Measurements from ENCODE around the gene SAMD9L. TPM values are rescaled to one million over a fixed set of nuclear protein-coding genes. Genes with fewer than 3 reads are reported as not detected.

Gene SAMD9L
- polyA plus RNA-seq, 1 of the 3 experiments (the other 2 are of a cell fraction) = 1.8 TPM

DNA sequence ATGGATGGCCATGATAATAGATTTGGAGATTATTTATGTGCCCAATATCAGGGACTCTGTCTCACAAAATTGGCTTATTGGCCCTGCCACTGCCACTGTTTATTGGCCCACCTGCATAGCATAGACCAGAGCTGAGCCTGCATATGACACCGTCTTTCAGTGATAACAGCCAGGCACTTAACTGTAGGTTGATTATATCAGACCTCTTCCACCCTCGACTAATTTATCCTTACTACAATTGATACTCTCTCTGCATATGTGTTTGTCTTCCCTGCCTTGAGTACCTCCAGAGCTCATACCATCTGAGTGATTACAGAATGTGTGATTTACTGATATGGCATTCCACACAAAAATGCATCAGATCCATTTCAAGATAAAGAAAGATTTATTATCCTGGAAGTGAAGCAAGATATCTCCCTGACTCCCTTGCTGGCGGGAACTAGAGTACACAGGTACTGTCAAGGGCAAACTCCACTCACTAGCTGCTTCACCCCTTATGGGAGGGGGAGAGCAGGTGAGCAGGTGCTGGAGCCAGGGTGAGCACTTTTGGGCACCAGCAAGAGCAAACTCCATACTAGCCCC is 13.1 kb upstream of the SAMD9L start:
- no peak overlapping the region for H3K27ac ChIP-seq (ENCODE audit: low read depth in 2 of 2, low read length in 1 of 2)
- H3K9me2 ChIP-seq = peaks cover 2% of the 10 kb centered on the region; the same call in 1 of the 2 replicates
- no peaks in the 10 kb centered on the region for H4K20me1 ChIP-seq (ENCODE audit: insufficient read depth)
- no peak overlapping the region for H3K9ac ChIP-seq
- WGBS (ENCODE audit: low lambda C conversion rate) = 4% methylated on average over 3 of the region's 3 CpGs
- H3K36me3 ChIP-seq (replicated peaks in 1 of 2; ENCODE audit: control insufficient read depth in 1 of 2, insufficient read depth in 2 of 2, low read length in 1 of 2) = peaks cover 0 to 3% of the 10 kb centered on the region in 2 experiments
- ChIA-PET CTCF (interaction anchor here (1.5 kb wide), 1 partner anchor 67 kb away, joined by 6 read pairs; no protein-coding TSS in a partner anchor), POLR2A (no interaction called here)
- no peaks in the 10 kb centered on the region for H3F3A ChIP-seq (replicated peaks; ENCODE audit: insufficient read depth)
- no peaks in the 10 kb centered on the region for H3K79me2 ChIP-seq (ENCODE audit: insufficient read depth)
- H3K4me2 ChIP-seq = no peak overlapping the region
- H3K9me3 ChIP-seq = 0 out of 2 replicates have a peak, but pooled peaks cover 3% of the 10 kb centered on the region
- TF ChIP-seq RCOR1 (IDR thresholded peaks at IDR 0.05; ENCODE audit: low read length) = no peak
- TF ChIP-seq TCF12 (IDR thresholded peaks at IDR 0.05) = peak; percentile 70
- TF ChIP-seq, protein P1, sequence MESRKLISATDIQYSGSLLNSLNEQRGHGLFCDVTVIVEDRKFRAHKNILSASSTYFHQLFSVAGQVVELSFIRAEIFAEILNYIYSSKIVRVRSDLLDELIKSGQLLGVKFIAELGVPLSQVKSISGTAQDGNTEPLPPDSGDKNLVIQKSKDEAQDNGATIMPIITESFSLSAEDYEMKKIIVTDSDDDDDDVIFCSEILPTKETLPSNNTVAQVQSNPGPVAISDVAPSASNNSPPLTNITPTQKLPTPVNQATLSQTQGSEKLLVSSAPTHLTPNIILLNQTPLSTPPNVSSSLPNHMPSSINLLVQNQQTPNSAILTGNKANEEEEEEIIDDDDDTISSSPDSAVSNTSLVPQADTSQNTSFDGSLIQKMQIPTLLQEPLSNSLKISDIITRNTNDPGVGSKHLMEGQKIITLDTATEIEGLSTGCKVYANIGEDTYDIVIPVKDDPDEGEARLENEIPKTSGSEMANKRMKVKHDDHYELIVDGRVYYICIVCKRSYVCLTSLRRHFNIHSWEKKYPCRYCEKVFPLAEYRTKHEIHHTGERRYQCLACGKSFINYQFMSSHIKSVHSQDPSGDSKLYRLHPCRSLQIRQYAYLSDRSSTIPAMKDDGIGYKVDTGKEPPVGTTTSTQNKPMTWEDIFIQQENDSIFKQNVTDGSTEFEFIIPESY (IDR thresholded peaks at IDR 0.05; ENCODE audit: borderline replicate concordance, low read depth) = no peak
- TF ChIP-seq CHD2 (IDR thresholded peaks at IDR 0.05; ENCODE audit: low read length, partially characterized antibody) = no peak
- no peak for TF ChIP-seq RFX5 (IDR thresholded peaks at IDR 0.05; ENCODE audit: low read length)
- no peak for TF ChIP-seq MXI1 (IDR thresholded peaks at IDR 0.05; ENCODE audit: low read depth, low read length)
- TF ChIP-seq YY1 (IDR thresholded peaks at IDR 0.05; ENCODE audit: low read depth) = no peak
- TF ChIP-seq EP300 (IDR thresholded peaks at IDR 0.05; ENCODE audit: borderline replicate concordance in 1 of 2, low read depth in 1 of 2, low read length in 1 of 2) = peak in 1 of 2 experiments; percentile 32; a peak in 1 of 4 replicates
- TF ChIP-seq NFIC (IDR thresholded peaks at IDR 0.05; ENCODE audit: borderline replicate concordance) = no peak
- TF ChIP-seq GABPA (IDR thresholded peaks at IDR 0.05; ENCODE audit: low read depth) = no peak
- TF ChIP-seq FOXJ3 (CRISPR knock-in tag; IDR thresholded peaks at IDR 0.05) = no peak
- TF ChIP-seq, protein P2, sequence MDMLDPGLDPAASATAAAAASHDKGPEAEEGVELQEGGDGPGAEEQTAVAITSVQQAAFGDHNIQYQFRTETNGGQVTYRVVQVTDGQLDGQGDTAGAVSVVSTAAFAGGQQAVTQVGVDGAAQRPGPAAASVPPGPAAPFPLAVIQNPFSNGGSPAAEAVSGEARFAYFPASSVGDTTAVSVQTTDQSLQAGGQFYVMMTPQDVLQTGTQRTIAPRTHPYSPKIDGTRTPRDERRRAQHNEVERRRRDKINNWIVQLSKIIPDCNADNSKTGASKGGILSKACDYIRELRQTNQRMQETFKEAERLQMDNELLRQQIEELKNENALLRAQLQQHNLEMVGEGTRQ (IDR thresholded peaks at IDR 0.05; ENCODE audit: borderline replicate concordance, low read depth, low read length) = no peak
- TF ChIP-seq, protein P3, sequence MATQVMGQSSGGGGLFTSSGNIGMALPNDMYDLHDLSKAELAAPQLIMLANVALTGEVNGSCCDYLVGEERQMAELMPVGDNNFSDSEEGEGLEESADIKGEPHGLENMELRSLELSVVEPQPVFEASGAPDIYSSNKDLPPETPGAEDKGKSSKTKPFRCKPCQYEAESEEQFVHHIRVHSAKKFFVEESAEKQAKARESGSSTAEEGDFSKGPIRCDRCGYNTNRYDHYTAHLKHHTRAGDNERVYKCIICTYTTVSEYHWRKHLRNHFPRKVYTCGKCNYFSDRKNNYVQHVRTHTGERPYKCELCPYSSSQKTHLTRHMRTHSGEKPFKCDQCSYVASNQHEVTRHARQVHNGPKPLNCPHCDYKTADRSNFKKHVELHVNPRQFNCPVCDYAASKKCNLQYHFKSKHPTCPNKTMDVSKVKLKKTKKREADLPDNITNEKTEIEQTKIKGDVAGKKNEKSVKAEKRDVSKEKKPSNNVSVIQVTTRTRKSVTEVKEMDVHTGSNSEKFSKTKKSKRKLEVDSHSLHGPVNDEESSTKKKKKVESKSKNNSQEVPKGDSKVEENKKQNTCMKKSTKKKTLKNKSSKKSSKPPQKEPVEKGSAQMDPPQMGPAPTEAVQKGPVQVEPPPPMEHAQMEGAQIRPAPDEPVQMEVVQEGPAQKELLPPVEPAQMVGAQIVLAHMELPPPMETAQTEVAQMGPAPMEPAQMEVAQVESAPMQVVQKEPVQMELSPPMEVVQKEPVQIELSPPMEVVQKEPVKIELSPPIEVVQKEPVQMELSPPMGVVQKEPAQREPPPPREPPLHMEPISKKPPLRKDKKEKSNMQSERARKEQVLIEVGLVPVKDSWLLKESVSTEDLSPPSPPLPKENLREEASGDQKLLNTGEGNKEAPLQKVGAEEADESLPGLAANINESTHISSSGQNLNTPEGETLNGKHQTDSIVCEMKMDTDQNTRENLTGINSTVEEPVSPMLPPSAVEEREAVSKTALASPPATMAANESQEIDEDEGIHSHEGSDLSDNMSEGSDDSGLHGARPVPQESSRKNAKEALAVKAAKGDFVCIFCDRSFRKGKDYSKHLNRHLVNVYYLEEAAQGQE (IDR thresholded peaks at IDR 0.05; ENCODE audit: low read depth, low read length) = no peak
- TF ChIP-seq FOXM1 (IDR thresholded peaks at IDR 0.05; ENCODE audit: low read depth) = no peak
- TF ChIP-seq JUND (IDR thresholded peaks at IDR 0.05) = peak; percentile 50; the same call in 1 of the 2 replicates
- TF ChIP-seq, protein P4, sequence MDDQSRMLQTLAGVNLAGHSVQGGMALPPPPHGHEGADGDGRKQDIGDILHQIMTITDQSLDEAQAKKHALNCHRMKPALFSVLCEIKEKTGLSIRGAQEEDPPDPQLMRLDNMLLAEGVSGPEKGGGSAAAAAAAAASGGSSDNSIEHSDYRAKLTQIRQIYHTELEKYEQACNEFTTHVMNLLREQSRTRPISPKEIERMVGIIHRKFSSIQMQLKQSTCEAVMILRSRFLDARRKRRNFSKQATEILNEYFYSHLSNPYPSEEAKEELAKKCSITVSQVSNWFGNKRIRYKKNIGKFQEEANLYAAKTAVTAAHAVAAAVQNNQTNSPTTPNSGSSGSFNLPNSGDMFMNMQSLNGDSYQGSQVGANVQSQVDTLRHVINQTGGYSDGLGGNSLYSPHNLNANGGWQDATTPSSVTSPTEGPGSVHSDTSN (IDR thresholded peaks at IDR 0.05) = peak; percentile 68
- TF ChIP-seq TEAD4 (IDR thresholded peaks at IDR 0.05; ENCODE audit: borderline replicate concordance, insufficient read depth) = no peak
- no peak for TF ChIP-seq NRF1 (IDR thresholded peaks at IDR 0.05; ENCODE audit: low read depth, low read length)
- no peak for TF ChIP-seq RXRA (IDR thresholded peaks at IDR 0.05; ENCODE audit: borderline replicate concordance, low read depth)
- TF ChIP-seq SIN3A (IDR thresholded peaks at IDR 0.05; ENCODE audit: borderline replicate concordance, low read depth, low read length) = no peak
- TF ChIP-seq POLR2AphosphoS5 (IDR thresholded peaks at IDR 0.05; ENCODE audit: low read depth, low read length) = no peak
- TF ChIP-seq SMC3 (IDR thresholded peaks at IDR 0.05; ENCODE audit: low read depth, low read length) = no peak
- no peak for TF ChIP-seq FOSL2 (IDR thresholded peaks at IDR 0.05; ENCODE audit: borderline replicate concordance, low read depth)
- TF ChIP-seq, protein P5, sequence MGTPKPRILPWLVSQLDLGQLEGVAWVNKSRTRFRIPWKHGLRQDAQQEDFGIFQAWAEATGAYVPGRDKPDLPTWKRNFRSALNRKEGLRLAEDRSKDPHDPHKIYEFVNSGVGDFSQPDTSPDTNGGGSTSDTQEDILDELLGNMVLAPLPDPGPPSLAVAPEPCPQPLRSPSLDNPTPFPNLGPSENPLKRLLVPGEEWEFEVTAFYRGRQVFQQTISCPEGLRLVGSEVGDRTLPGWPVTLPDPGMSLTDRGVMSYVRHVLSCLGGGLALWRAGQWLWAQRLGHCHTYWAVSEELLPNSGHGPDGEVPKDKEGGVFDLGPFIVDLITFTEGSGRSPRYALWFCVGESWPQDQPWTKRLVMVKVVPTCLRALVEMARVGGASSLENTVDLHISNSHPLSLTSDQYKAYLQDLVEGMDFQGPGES (IDR thresholded peaks at IDR 0.05; ENCODE audit: low read depth, low read length) = no peak
- no peak for DNase-seq
- no peak overlapping the region for H2AFZ ChIP-seq (ENCODE audit: low read depth)
- H3K4me3 ChIP-seq (ENCODE audit: low read depth in 2 of 2, low read length in 1 of 2) = no peak overlapping the region
- no peaks in the 10 kb centered on the region for H3K27me3 ChIP-seq (ENCODE audit: insufficient read depth)
- H3K4me1 ChIP-seq (ENCODE audit: control insufficient read depth in 1 of 2, insufficient read depth in 2 of 2, low read depth in 1 of 2, low read length in 1 of 2) = no peaks in the 10 kb centered on the region; a peak in 1 of 4 replicates

All from SK-N-SH (cell line).